GM21529 (cell line): ENCODE measurements around the gene HECW1.
"Not testable (repeated sequence)": the region's sequence is repeated elsewhere in the genome, so short reads cannot be mapped to it uniquely, and the experiment has no call there.

Experiments
- ATAC-seq: cut with Tn5 transposase; IDR thresholded peaks from one replicate; pipeline ENCODE4 v1.9.1; 2021; ENCODE audit not compliant: unreplicated experiment

HECW1 gene

GRCh38 chr7:43302773-43303460 lies 190.5 kb downstream of the HECW1 start:
- ATAC-seq, result no peak

DNA sequence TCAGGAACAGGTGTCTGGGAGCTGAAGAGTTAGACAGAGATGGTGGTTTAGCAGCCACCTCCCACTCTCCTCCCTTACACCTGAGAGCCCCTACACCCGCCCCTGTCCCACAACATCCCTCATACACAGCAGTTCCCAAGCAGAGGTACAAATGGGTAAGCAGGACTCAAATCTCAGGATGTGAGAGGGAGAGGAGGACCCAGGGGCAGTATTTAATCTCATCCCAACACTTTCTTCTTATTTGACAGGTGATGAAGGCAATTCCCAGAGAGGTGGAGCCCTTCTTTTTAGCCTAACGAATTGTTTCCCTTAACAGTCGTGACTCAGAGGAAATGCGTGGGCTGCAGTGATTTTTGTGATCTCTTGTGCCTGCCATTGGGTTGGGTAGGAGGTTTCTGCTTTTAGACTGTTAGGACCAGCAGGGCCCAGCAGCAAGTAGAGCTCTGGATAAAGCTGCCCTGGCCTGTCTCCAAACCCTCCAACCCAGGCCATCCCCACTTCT lies 191.3 kb downstream of the HECW1 start:
- ATAC-seq, result no peak

DNA sequence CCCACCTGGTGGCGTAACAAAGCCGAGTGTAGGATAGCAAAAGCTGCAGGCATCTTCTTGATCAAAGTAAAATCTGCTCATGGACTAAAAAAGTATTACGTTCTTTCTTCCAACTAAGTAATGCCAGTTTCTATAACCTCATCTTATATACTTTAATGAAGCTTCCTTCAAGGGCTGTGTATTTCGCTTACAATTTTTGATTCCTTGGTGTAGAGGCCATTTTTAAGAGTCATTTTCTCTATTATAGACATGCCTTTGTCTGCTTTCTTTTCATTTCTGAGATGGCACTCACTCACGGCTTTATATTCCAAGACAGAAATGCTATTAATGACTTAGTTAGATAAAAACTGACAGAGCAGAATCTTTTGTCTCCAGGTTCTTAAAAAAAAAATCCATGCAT lies 194.0 kb downstream of the HECW1 start:
- no peak for ATAC-seq

DNA sequence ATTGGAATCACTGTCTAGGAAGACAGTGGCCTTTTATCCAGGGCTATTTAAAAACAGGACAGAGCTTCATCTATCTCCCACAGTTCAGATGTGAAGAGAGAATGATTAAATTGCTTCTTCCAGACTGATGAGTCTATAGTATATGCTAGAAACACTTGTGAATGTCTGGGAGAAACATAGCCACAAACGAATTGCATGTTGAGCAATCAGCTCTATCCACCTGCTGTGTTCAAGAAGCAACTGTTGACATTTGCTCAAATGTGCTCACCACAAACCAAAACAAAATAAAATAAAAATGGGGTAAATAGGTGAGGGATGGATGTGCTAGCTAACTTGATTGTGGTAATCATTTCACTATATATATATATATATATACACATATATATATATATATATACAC lies 195.1 kb downstream of the HECW1 start:
- ATAC-seq, result no peak

- ATAC-seq, result no peak
These were observed 196.7 kb downstream of the HECW1 start for GRCh38 chr7:43308913-43309705.

- no peak for ATAC-seq
These were observed 197.2 kb downstream of the HECW1 start for GRCh38 chr7:43309706-43310022.

DNA sequence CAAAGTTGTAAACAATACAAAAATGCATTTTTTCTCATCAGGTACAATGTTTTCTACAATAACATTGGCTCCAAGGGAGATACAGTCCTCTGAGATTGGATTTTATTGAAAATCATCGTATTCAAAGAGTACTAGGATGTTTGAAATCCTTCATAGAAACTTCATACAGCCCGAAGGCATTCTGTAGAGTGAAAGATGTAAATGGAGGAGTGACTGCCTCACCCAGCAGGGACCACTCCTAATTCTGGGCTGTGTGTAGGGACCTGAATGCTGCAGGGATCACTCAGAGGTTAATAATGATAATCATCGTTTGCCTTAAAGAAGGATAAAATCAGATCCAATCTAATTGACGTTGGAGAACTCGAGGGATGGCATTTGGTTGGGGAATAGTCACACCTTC lies 198.6 kb downstream of the HECW1 start:
- ATAC-seq, result no peak

DNA sequence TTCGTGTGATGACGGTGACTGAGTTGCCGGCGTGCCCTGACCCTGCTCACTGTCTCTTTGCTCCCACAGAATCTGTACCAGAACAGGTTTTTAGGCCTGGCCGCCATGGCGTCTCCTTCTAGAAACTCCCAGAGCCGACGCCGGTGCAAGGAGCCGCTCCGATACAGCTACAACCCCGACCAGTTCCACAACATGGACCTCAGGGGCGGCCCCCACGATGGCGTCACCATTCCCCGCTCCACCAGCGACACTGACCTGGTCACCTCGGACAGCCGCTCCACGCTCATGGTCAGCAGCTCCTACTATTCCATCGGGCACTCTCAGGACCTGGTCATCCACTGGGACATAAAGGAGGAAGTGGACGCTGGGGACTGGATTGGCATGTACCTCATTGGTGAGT lies 199.2 kb downstream of the HECW1 start:
- no peak for ATAC-seq

- ATAC-seq, result no peak
These were observed 201.4 kb downstream of the HECW1 start for GRCh38 chr7:43313628-43314378.

DNA sequence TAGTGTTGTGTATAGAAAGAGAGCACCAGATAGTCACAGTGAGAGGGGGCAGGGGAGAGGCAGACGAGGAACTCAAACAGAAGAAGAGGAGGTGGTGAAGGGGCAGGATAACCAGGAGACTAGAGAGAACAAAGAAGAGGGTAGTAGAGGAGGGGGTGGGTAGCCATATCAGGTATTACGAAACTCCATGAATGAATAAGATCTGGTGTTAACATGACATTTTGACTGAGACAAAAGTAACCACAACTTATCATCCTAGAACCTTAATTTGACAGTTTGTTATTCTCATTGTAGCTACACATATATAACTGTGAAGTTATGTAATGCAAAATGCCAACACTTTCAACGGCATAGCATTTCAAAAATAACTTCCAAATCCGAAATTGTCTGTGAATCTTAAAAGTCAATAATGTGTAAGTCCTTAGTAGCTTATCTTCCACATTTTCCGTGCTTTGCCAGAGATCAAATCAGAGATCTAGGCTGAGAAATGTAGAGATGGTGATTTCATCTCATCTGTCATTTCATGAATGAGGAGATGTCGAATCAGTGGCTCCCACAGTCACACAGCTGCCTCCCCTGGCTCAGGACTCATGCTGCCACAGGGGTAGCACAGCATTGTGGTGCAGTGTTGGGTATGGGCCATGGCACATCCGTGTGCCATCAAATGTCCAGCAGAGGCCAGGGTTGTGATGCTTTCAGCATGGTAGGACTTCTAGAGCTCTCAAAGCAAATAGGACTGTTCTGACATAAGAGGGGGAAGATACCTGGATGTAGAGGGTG lies 202.1 kb downstream of the HECW1 start:
- no peak for ATAC-seq

GRCh38 chr7:43317075-43317474 lies 204.6 kb downstream of the HECW1 start:
- ATAC-seq, result no peak

DNA sequence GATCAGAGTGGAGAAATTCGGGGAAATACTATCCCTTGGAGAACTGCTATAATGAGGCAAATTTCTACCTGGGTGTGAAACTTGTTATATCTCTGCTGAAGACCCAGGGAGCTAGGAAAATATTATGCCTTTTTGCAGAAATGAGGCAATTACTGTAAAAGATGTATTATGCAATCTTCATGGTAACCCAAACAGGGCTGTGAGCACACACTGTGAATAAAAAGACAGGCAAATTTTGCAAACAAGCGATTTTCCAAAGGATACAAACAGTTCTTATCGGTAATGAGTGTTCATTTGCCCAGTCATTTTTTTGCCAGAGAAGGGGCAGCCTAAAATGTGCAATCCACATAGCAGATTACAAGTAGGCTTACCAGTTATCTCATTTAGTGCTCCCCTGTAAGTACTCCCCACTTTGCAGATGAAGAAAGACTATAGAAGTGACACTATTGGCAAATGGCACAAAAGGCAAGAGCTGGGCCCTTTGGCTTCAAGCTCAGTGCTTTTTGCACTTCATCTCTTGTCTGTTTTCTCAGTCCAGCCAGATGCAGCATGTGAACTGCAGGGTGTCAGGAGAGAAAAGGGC lies 205.8 kb downstream of the HECW1 start:
- ATAC-seq, result no peak

- ATAC-seq, result no peak
These were observed 213.1 kb downstream of the HECW1 start for GRCh38 chr7:43325595-43325994.

GRCh38 chr7:43328336-43328735 lies 215.9 kb downstream of the HECW1 start:
- no peak for ATAC-seq

DNA sequence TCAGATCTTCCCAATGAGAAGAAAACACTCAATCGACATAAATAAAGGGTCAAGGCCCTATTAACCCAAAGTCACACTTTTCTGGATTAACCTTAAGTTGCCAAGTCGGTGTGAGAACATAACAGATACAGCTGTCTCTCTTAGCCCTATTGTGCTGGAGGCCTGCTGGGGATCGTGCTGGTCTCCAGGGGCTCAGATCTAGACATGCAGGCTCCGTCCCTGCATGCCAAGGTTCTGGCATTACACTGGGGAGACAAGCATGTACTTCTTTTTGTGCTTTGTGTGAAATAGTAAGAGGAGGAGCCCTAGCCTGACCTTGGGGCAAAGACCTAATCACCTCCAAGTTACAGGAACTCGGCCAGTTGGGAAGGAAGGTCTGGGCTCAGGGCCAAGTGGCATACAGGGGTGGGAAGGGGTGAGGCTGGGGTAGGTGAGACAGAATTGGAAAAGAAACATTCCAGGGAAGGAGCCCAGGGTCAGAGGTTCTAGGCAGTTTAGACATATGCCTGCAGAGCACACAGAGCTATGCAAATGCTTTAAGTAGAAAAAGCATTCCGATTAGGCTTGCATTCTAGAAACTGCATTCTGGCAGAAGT lies 216.4 kb downstream of the HECW1 start:
- no peak for ATAC-seq

- ATAC-seq, result no peak
These were observed 219.8 kb downstream of the HECW1 start for GRCh38 chr7:43332193-43332796.

GRCh38 chr7:43337191-43337590 lies 224.7 kb downstream of the HECW1 start:
- ATAC-seq, result no peak

DNA sequence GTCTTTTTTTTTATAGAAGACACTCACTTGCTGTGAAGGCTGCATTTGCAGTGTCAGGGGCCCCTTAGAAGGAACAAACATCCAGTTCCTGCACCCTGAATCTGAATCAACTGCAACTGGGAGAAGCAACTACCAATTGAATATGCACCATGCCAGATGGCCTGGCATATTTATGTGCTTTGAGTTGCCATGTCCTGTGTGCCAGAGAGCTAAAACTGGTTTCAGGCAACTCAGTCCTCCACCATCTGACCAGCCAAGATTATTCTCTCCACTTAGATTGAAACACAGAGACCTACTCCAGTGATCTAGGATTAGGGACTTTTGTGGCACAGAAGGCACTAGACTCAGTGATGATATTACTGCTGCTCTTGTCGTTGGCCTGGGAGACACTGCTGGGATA lies 225.4 kb downstream of the HECW1 start:
- no peak for ATAC-seq

DNA sequence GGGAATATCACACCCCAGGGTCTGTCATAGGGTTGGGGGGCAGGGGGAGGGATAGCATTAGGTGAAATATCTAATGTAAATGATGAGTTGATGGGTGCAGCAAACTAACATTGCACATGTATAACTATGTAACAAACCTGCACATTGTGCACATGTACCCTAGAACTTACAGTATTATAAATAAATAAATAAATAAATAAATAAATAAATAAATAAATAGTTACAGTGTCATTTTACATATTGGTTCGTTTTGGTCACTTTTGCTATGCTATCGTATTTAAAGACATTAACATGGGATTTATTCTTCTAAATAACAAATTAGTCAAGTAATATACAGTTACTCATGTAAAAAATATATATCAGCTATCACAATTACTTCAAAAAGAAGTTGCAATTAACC lies 228.7 kb downstream of the HECW1 start:
- ATAC-seq, result no peak

DNA sequence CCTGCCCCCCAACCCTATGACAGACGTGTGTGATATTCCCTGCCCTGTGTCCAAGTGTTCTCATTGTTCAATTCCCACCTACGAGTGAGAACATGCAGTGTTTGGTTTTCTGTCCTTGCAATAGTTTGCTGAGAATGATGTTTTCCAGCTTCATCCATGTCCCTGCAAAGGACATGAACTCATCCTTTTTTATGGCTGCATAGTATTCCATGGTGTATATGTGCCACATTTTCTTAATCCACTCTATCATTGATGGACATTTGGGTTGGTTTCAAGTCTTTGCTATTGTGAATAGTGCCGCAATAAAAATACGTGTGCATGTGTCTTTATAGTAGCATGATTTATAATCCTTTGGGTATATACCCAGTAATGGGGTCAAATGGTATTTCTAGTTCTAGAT lies 231.0 kb downstream of the HECW1 start:
- not testable (repeated sequence) for ATAC-seq
